HCT116 (cell line): Measurements from ENCODE around the gene RAB36.

Experiments used
- CEBPB ChIP-seq: IDR thresholded peaks from 2 replicates; pipeline ENCODE4 v1.6.1; 2012; ENCODE audit warnings: low read depth
- FOSL1 ChIP-seq: IDR thresholded peaks from 2 replicates; pipeline ENCODE4 v1.6.1; 2012; ENCODE audit warnings: low read depth
- POLR2A ChIP-seq: IDR thresholded peaks from 2 replicates; pipeline ENCODE4 v1.7.0; 2011; ENCODE audit warnings: borderline replicate concordance; ENCODE audit not compliant: insufficient read depth, insufficient read length; ENCODE audit errors: extremely low read depth
- POLR2AphosphoS5 ChIP-seq: IDR thresholded peaks from 2 replicates; pipeline ENCODE4 v1.6.1; 2011; ENCODE audit warnings: mild to moderate bottlenecking, low read depth, low read length, moderate library complexity
- TF ChIP-seq, protein P1 (sequence below), 3 experiments: fragments of 200-600 bp in 1 of 3; sonication (generic) in 1 of 3; IDR thresholded peaks in 2 of 3; conservative IDR thresholded peaks in 1 of 3; 2 replicates each; pipeline ENCODE4 v1.5.1; 2012 to 2017; ENCODE audit warnings: low read depth in 2 of 3, low read length in 2 of 3, antibody characterized with exemption in 1 of 3, borderline replicate concordance in 1 of 3, control low read depth in 1 of 3, mild to moderate bottlenecking in 1 of 3, mixed read lengths in 1 of 3, mixed run types in 1 of 3, moderate library complexity in 1 of 3; ENCODE audit not compliant: insufficient read depth in 1 of 3

GRCh38 chr22:23187871-23188700, 42.8 kb downstream of the RAB36 start:
- TF ChIP-seq POLR2A (no peak), FOSL1 (no peak), CEBPB (no peak), POLR2AphosphoS5 (no peak)
- TF ChIP-seq, protein P1, sequence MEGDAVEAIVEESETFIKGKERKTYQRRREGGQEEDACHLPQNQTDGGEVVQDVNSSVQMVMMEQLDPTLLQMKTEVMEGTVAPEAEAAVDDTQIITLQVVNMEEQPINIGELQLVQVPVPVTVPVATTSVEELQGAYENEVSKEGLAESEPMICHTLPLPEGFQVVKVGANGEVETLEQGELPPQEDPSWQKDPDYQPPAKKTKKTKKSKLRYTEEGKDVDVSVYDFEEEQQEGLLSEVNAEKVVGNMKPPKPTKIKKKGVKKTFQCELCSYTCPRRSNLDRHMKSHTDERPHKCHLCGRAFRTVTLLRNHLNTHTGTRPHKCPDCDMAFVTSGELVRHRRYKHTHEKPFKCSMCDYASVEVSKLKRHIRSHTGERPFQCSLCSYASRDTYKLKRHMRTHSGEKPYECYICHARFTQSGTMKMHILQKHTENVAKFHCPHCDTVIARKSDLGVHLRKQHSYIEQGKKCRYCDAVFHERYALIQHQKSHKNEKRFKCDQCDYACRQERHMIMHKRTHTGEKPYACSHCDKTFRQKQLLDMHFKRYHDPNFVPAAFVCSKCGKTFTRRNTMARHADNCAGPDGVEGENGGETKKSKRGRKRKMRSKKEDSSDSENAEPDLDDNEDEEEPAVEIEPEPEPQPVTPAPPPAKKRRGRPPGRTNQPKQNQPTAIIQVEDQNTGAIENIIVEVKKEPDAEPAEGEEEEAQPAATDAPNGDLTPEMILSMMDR (IDR thresholded peaks at IDR 0.05 in 2 of 3, conservative IDR thresholded peaks at IDR 0.05 in 1 of 3; ENCODE audit: borderline replicate concordance in 1 of 3, insufficient read depth in 1 of 3, low read depth in 2 of 3, low read length in 2 of 3) = no peak
